Psoas muscle (tissue), 8 donors: ENCODE data around the gene CAB39L. TPM values are rescaled to one million over a fixed set of nuclear protein-coding genes. Genes with fewer than 3 reads are reported as not detected.

Source experiments
- ATAC-seq, 4 donors: fragments of 200-7000 bp; cut with Tn5 transposase; one replicate each; pipeline ENCODE4 v1.9.1; 2020; ENCODE audit warnings: moderate library complexity in 3 of 4, mild to moderate bottlenecking in 2 of 4
- DNase-seq, 2 donors: peaks; one replicate each; pipeline ENCODE4 v3.0.0-alpha.2; 2020
- H3K27ac ChIP-seq: fragments of 200-600 bp; one replicate; pipeline ENCODE4 v1.8.0; 2022
- H3K27me3 ChIP-seq, 3 donors: fragments of 200-600 bp in 1 of 3; one replicate each; pipeline versions ENCODE4 v1.6.1 to v1.8.0; 2013 to 2022; ENCODE audit warnings: low read length in 2 of 3, mild to moderate bottlenecking in 2 of 3, moderate library complexity in 1 of 3; ENCODE audit not compliant: insufficient read depth in 3 of 3
- H3K36me3 ChIP-seq, 2 donors: fragments of 200-600 bp in 1 of 2; one replicate each; pipeline versions ENCODE4 v1.6.1 to v1.8.0; 2013 to 2022; ENCODE audit warnings: low read depth in 1 of 2, mild to moderate bottlenecking in 1 of 2, moderate library complexity in 1 of 2; ENCODE audit not compliant: insufficient read depth in 1 of 2
- H3K4me1 ChIP-seq: fragments of 200-600 bp; one replicate; pipeline ENCODE4 v1.8.0; 2022
- H3K4me3 ChIP-seq: fragments of 200-600 bp; one replicate; pipeline ENCODE4 v1.8.0; 2022; ENCODE audit warnings: mild to moderate bottlenecking
- H3K9me3 ChIP-seq: fragments of 200-600 bp; one replicate; pipeline ENCODE4 v1.8.0; 2022
- CTCF ChIP-seq: fragments of 200-600 bp; IDR thresholded peaks from one replicate; pipeline ENCODE4 v1.8.0; 2022; ENCODE audit warnings: antibody characterized with exemption
- WGBS, 3 donors: extraction: QIAGEN DNeasy Blood & Tissue Kit; methylation state at CpG; one replicate each; pipeline versions ENCODE4 v1.1.6 to v1.1.7; 2013; 5-methylcytosine and 5-hydroxymethylcytosine counted together
- intact Hi-C, 2 donors: fragments of 100-400 bp; cut with DNase I; formaldehyde crosslinking; loops; one replicate each; pipeline versions ENCODE4 v1.11.0 to v1.14.2; 2022
- polyA plus RNA-seq, 3 donors: library from polyadenylated mRNA; stranded (reverse); fragments of 200-250 nt; gene quantifications; one replicate each; pipeline ENCODE4 v1.2.3, GENCODE V29; 2013
- total RNA-seq, 4 donors: library from RNA; stranded (reverse); fragmentation: NEBNext Ultra II Directional in 2 of 4; extraction: Animal tissue kit (Norgen Biotek cat#: 25700) in 2 of 4; gene quantifications; one replicate each; pipeline versions ENCODE4 v1.2.1 to v1.2.4, GENCODE V29; 2021 to 2023
- donor health status: healthy with polysubstance abuse.
- donor health status: DM: no; HTN: no; CAD: no; lungs with moderate emphysema.
- donor health status: Bipolar disorder and iron deficiency.
- donor health status: healthy.
- donor health status: DM: yes; HTN: yes; CAD: no.
- donor health status: DM: no; HTN: no; CAD: no.
- donor health status: DM: no; HTN: no; CAD: no.
- donor health status: DM: yes; HTN: yes; CAD: no.

Gene CAB39L
- total and polyA plus RNA-seq, 7 donors, result 1.5 to 13.3 (median 3.0) TPM

DNA sequence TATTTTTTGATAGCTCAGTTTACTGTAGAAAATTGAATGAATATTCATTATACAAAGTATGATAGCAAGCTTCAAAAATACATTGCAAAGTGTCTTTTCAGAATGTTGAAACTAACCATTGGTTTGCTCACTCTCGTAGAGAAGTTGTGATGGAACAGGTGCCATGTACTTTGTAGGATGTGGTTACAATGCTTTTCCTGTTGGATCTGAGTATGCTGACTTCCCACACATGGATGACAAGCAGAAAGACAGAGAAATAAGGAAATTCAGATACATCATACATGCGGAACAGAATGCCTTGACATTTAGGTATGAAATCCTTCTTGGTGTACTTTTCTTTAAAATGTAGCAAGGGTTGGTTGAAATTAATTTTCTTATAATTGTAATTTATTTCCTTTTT, 165.7 kb downstream of the CAB39L start:
- WGBS, 3 donors, result 86 to 89% (median 88%) methylated on average over 2 of the region's 2 CpGs

GRCh38 chr13:49272296-49272695, 171.6 kb downstream of the CAB39L start:
- Histone ChIP-seq H3K4me3 (no peak overlapping the region), H3K4me1 (no peaks in the 10 kb centered on the region), H3K36me3 (peaks cover 0 to 24% of the 10 kb centered on the region in 2 donors), H3K27me3 (no peaks in the 10 kb centered on the region), H3K9me3 (no peaks in the 10 kb centered on the region), H3K27ac (no peak overlapping the region)
- no peak for TF ChIP-seq CTCF
- intact Hi-C loops, result no loop called here
- no peak for DNase-seq
- ATAC-seq, result no peak
- WGBS, 3 donors, result 56 to 60% (median 58%) methylated on average over 2 of the region's 2 CpGs

More for the DNA sequence above, 165.7 kb downstream of the CAB39L start:
- Histone ChIP-seq H3K4me1 (no peaks in the 10 kb centered on the region), H3K9me3 (no peaks in the 10 kb centered on the region), H3K4me3 (no peak overlapping the region), H3K36me3 (peaks cover 0 to 22% of the 10 kb centered on the region in 2 donors), H3K27me3 (no peaks in the 10 kb centered on the region), H3K27ac (no peak overlapping the region)
- no peak for TF ChIP-seq CTCF
- DNase-seq (no peak), ATAC-seq (no peak)
- intact Hi-C loops, result loop anchor here in 1 of 2 donors (5.0 kb wide), 1 partner anchor 176 kb away; no protein-coding TSS in a partner anchor

- no peak for DNase-seq
- ATAC-seq, result no peak
- Histone ChIP-seq H3K4me3 (no peak overlapping the region), H3K27ac (no peak overlapping the region), H3K9me3 (no peaks in the 10 kb centered on the region), H3K4me1 (no peaks in the 10 kb centered on the region), H3K27me3 (no peaks in the 10 kb centered on the region), H3K36me3 (peaks cover 0 to 33% of the 10 kb centered on the region in 2 donors)
- 46 to 57% (median 50%) methylated on average over 1 of the region's 1 CpG for WGBS, 3 donors
- intact Hi-C loops, result no loop called here
- no peak for TF ChIP-seq CTCF
Measured at GRCh38 chr13:49271264-49271663, 172.6 kb downstream of the CAB39L start.

DNA sequence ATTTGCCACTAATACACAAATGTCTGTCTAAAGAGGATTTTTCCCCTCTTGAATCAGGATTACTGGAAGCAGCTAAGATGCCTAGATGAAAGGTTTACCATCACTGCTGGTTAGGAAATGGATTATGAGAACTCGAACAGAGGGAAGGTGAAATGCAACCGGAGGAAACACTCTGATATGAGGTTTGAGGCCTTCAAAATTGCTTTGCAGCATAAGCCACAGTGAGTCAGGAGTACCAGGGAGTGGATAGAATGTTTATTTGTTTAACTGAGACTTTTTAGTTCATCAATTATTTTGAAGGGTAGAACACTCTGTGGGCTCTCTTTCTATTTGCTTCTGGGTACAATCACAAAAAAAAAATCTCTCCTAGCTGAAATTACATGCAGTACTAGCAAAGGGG, 178.0 kb downstream of the CAB39L start:
- Histone ChIP-seq H3K36me3 (peaks cover 0 to 72% of the 10 kb centered on the region in 2 donors), H3K9me3 (no peaks in the 10 kb centered on the region), H3K27ac (no peak overlapping the region), H3K4me3 (no peak overlapping the region), H3K27me3 (no peaks in the 10 kb centered on the region), H3K4me1 (no peaks in the 10 kb centered on the region)
- ATAC-seq, result no peak
- no peak for TF ChIP-seq CTCF
- WGBS, 3 donors, result 73 to 80% (median 79%) methylated on average over 2 of the region's 2 CpGs
- no peak for DNase-seq
- intact Hi-C loops, result no loop called here

DNA sequence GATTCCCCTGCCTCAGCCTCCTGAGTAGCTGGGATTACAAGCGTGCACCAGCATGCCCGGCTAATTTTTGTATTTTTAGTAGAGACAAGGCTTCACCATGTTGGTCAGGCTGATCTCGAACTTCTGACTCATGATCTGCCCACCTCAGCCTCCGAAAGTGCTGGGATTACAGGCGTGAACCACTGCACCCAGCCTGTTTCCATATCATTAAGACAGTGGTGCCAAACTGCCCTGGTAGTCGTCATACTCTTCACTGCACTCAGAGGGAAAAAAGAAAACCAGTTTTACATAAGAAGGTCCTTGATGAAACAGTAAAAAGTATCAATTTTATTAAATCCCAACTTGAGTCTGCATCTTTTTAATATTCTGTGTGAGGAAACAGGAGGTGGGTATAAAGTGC, 181.2 kb downstream of the CAB39L start:
- Histone ChIP-seq H3K4me3 (no peak overlapping the region), H3K4me1 (no peaks in the 10 kb centered on the region), H3K27ac (no peak overlapping the region), H3K9me3 (no peaks in the 10 kb centered on the region), H3K27me3 (no peaks in the 10 kb centered on the region), H3K36me3 (peaks cover 9 to 78% of the 10 kb centered on the region in 2 donors)
- WGBS, 3 donors, result 92 to 95% (median 94%) methylated on average over 6 of the region's 6 CpGs
- DNase-seq, result no peak
- no peak for ATAC-seq
- TF ChIP-seq CTCF, result no peak
- intact Hi-C loops, result no loop called here
